Measurements from ENCODE around the gene MCM8. TPM values are rescaled to one million over a fixed set of nuclear protein-coding genes. Genes with fewer than 3 reads are reported as not detected.

The MCM8 gene
- total and polyA plus RNA-seq, 2 experiments from 2014 or later, result 10.6 to 30.4 TPM

GRCh38 chr20:6036213-6036612 lies 85.8 kb downstream of the MCM8 start (continued):
- no peak for TF ChIP-seq ZNF462 (CRISPR knock-in tag; IDR thresholded peaks at IDR 0.05)
- TF ChIP-seq POLR2AphosphoS5 (IDR thresholded peaks at IDR 0.05; ENCODE audit: low read depth), result no peak

GRCh38 chr20:6037082-6037481 lies 86.6 kb downstream of the MCM8 start:
- Histone ChIP-seq H3K27ac (ENCODE audit: low read depth) (no peak overlapping the region), H3K9me2 (ENCODE audit: insufficient read depth) (no peaks in the 10 kb centered on the region), H3F3A (replicated peaks; ENCODE audit: low read depth) (no peaks in the 10 kb centered on the region), H3K4me3 (no peak overlapping the region), H3K36me3 (ENCODE audit: insufficient read depth) (peaks cover 19% of the 10 kb centered on the region), H2AFZ (no peak overlapping the region), H4K20me1 (replicated peaks; ENCODE audit: insufficient read depth) (peaks cover 16% of the 10 kb centered on the region), H3K4me2 (no peak overlapping the region), H3K27me3 (ENCODE audit: insufficient read depth) (no peaks in the 10 kb centered on the region), H3K4me1 (ENCODE audit: insufficient read depth) (peaks cover 7% of the 10 kb centered on the region), H3K79me2 (replicated peaks; ENCODE audit: insufficient read depth) (no peaks in the 10 kb centered on the region; the same call in 1 of the 2 replicates)
- Mint-ChIP-seq H3K4me1 (peaks cover 3% of the 10 kb centered on the region; the same call in 1 of the 3 replicates), H3K36me3 (ENCODE audit: low read depth) (peaks cover 37% of the 10 kb centered on the region), H3K9me3 (no peaks in the 10 kb centered on the region), H3K27me3 (ENCODE audit: insufficient read depth, low read depth, poor library complexity) (peaks cover 9% of the 10 kb centered on the region), H3K4me3 (no peak overlapping the region), H3K27ac (no peak overlapping the region)
- ATAC-seq (no peak), DNase-seq (ENCODE audit: low spot score) (no peak)
- no peak for TF ChIP-seq EZH2 (IDR thresholded peaks at IDR 0.05; ENCODE audit: low read depth, unreplicated experiment)
- no peak for TF ChIP-seq STAT1 (IDR thresholded peaks at IDR 0.05; ENCODE audit: unreplicated experiment)
- no peak for TF ChIP-seq EZH2phosphoT487 (IDR thresholded peaks at IDR 0.05; ENCODE audit: unreplicated experiment)
- no peak for TF ChIP-seq CTCF (conservative IDR thresholded peaks at IDR 0.05; ENCODE audit: low read depth in 2 of 2)
- no peak for TF ChIP-seq ZNF331 (CRISPR knock-in tag; IDR thresholded peaks at IDR 0.05; ENCODE audit: low read depth)
- TF ChIP-seq CREB1 (CRISPR knock-in tag; IDR thresholded peaks at IDR 0.05; ENCODE audit: low read depth), result no peak
- no peak for TF ChIP-seq POLR2AphosphoS5 (IDR thresholded peaks at IDR 0.05; ENCODE audit: low read depth)
- TF ChIP-seq ZNF462 (CRISPR knock-in tag; IDR thresholded peaks at IDR 0.05), result no peak

All from GM23338 (cell line).